OCI-LY1 (cell line): Measurements from ENCODE around the gene MRPL52.

ENCODE experiments used
- CTCF ChIP-seq: fragments of 200-600 bp; sonication (generic), shearing (Covaris generic); IDR thresholded peaks from 2 replicates; pipeline ENCODE4 v1.5.1; 2017; ENCODE audit warnings: mild to moderate bottlenecking, antibody characterized with exemption, low read length, moderate library complexity, mixed read lengths
- EZH2 ChIP-seq: fragments of 200-600 bp; sonication (generic), shearing (Covaris generic); IDR thresholded peaks from 2 replicates; pipeline ENCODE4 v1.8.0; 2017; ENCODE audit warnings: borderline replicate concordance, mixed run types, mild to moderate bottlenecking, antibody characterized with exemption, low read length, moderate library complexity, mixed read lengths

- TF ChIP-seq CTCF (no peak), EZH2 (no peak)
Observed at GRCh38 chr14:22841769-22842168, 12.1 kb downstream of the MRPL52 start.
